ENCODE results near the gene ZEB1.

GRCh38 chr10:31477584-31477983 is 158.6 kb downstream of the ZEB1 start:
- TF ChIP-seq CTCF (conservative IDR thresholded peaks at IDR 0.05 in 1 of 2, IDR thresholded peaks at IDR 0.05 in 1 of 2; ENCODE audit: extremely low read depth in 1 of 2, insufficient read depth in 1 of 2, low read depth in 1 of 2, low read length in 2 of 2) = no peak
- TF ChIP-seq EZH2 (IDR thresholded peaks at IDR 0.05; ENCODE audit: borderline replicate concordance, low read length) = no peak

Data from mammary epithelial cell (primary cell).